ENCODE results near the gene DHDDS. TPM values are rescaled to one million over a fixed set of nuclear protein-coding genes. Genes with fewer than 3 reads are reported as not detected.

Gene DHDDS
- polyA plus RNA-seq, 3 donors, result 21.3 to 27.4 (median 24.0) TPM

GRCh38 chr1:26412180-26412840 lies 19.8 kb upstream of the DHDDS start:
- no peak overlapping the region for H3K9ac ChIP-seq (ENCODE audit: insufficient read depth, low read length, poor library complexity, severe bottlenecking)
- peak overlapping the region in 1 of 2 donors; percentile 77 for H3K4me3 Mint-ChIP-seq
- H2AFZ ChIP-seq (ENCODE audit: insufficient read depth, low read depth, low read length, poor library complexity, severe bottlenecking), result no peak overlapping the region
- DNase-seq, result no peak
- H3K9me3 Mint-ChIP-seq, result peaks cover 0 to 24% (median 6%) of the 10 kb centered on the region in 7 donors
- H3K9me3 ChIP-seq (replicated peaks in 1 of 2; ENCODE audit: control insufficient read depth in 1 of 2, insufficient read depth in 1 of 2, low read length in 2 of 2), result peaks cover 0 to 34% of the 10 kb centered on the region in 2 donors
- H3K4me2 ChIP-seq (replicated peaks; ENCODE audit: extremely low read depth, low read length, poor library complexity, severe bottlenecking), result no peak overlapping the region
- no peak for TF ChIP-seq CTCF (IDR thresholded peaks at IDR 0.05)
- no peaks in the 10 kb centered on the region for H3K79me2 ChIP-seq (ENCODE audit: insufficient read depth, low read length)
- H4K20me1 ChIP-seq (ENCODE audit: insufficient read depth, low read length), result no peaks in the 10 kb centered on the region
- no peak overlapping the region for H3K27ac ChIP-seq (ENCODE audit: low read depth in 1 of 2, low read length in 2 of 2)
- no peak overlapping the region for H3K27ac Mint-ChIP-seq
- H3K4me1 Mint-ChIP-seq, result peaks cover 18% of the 10 kb centered on the region
- intact Hi-C loops (cut with micrococcal nuclease), result no loop called here
- H3K27me3 Mint-ChIP-seq (ENCODE audit: low read depth in 3 of 3), result peaks cover 70 to 84% (median 82%) of the 10 kb centered on the region in 3 donors
- H3K36me3 Mint-ChIP-seq, result peaks cover 0 to 3% of the 10 kb centered on the region in 2 donors
- no peak overlapping the region for H3K4me3 ChIP-seq (replicated peaks in 1 of 3; ENCODE audit: low read depth in 2 of 3, low read length in 3 of 3)
- peaks cover 8 to 12% of the 10 kb centered on the region in 2 donors for H3K4me1 ChIP-seq (ENCODE audit: control insufficient read depth in 1 of 2, insufficient read depth in 2 of 2, low read length in 2 of 2)
- no peaks in the 10 kb centered on the region for H3K36me3 ChIP-seq (replicated peaks in 1 of 2; ENCODE audit: control insufficient read depth in 1 of 2, insufficient read depth in 2 of 2, low read length in 2 of 2)
- H3K27me3 ChIP-seq (ENCODE audit: control insufficient read depth in 2 of 2, insufficient read depth in 2 of 2, low read length in 2 of 2), result peaks cover 63 to 79% of the 10 kb centered on the region in 2 donors
- WGBS (ENCODE audit: insufficient coverage), result 12% methylated on average over 4 of the region's 9 CpGs

- Histone ChIP-seq H3K27me3 (ENCODE audit: control insufficient read depth in 2 of 2, insufficient read depth in 2 of 2, low read length in 2 of 2) (peaks cover 63 to 79% of the 10 kb centered on the region in 2 donors), H3K9ac (ENCODE audit: insufficient read depth, low read length, poor library complexity, severe bottlenecking) (no peak overlapping the region), H3K27ac (ENCODE audit: low read depth in 1 of 2, low read length in 2 of 2) (no peak overlapping the region), H3K4me3 (replicated peaks in 1 of 3; ENCODE audit: low read depth in 2 of 3, low read length in 3 of 3) (no peak overlapping the region), H3K4me1 (ENCODE audit: control insufficient read depth in 1 of 2, insufficient read depth in 2 of 2, low read length in 2 of 2) (peaks cover 8 to 12% of the 10 kb centered on the region in 2 donors), H2AFZ (ENCODE audit: insufficient read depth, low read depth, low read length, poor library complexity, severe bottlenecking) (no peak overlapping the region), H4K20me1 (ENCODE audit: insufficient read depth, low read length) (no peaks in the 10 kb centered on the region), H3K36me3 (replicated peaks in 1 of 2; ENCODE audit: control insufficient read depth in 1 of 2, insufficient read depth in 2 of 2, low read length in 2 of 2) (no peaks in the 10 kb centered on the region), H3K79me2 (ENCODE audit: insufficient read depth, low read length) (no peaks in the 10 kb centered on the region), H3K4me2 (replicated peaks; ENCODE audit: extremely low read depth, low read length, poor library complexity, severe bottlenecking) (no peak overlapping the region), H3K9me3 (replicated peaks in 1 of 2; ENCODE audit: control insufficient read depth in 1 of 2, insufficient read depth in 1 of 2, low read length in 2 of 2) (peaks cover 0 to 34% of the 10 kb centered on the region in 2 donors)
- intact Hi-C loops (cut with micrococcal nuclease), result no loop called here
- peaks cover 18% of the 10 kb centered on the region for H3K4me1 Mint-ChIP-seq
- TF ChIP-seq CTCF (IDR thresholded peaks at IDR 0.05), result no peak
- peak overlapping the region in 1 of 2 donors; percentile 79 for H3K4me3 Mint-ChIP-seq
- peaks cover 0 to 3% of the 10 kb centered on the region in 2 donors for H3K36me3 Mint-ChIP-seq
- peaks cover 0 to 24% (median 6%) of the 10 kb centered on the region in 7 donors for H3K9me3 Mint-ChIP-seq
- WGBS (ENCODE audit: insufficient coverage), result no CpG with 5 or more reads among the region's 1 CpG
- H3K27me3 Mint-ChIP-seq (ENCODE audit: low read depth in 3 of 3), result peaks cover 68 to 82% (median 81%) of the 10 kb centered on the region in 3 donors
- DNase-seq, result no peak
- H3K27ac Mint-ChIP-seq, result no peak overlapping the region
Measured at GRCh38 chr1:26413031-26413430, 19.1 kb upstream of the DHDDS start.
